Activated T-cell treated with anti-CD3 and anti-CD28 coated beads, Interleukin-2, amount 50 U/mL, for 48 hours (primary cell): Measurements from ENCODE around the gene SLC16A3.

ENCODE experiments used
- DNase-seq, 2 experiments: peaks; one replicate each; pipeline ENCODE4 v3.0.0-alpha.2; 2020

The SLC16A3 gene

DNA sequence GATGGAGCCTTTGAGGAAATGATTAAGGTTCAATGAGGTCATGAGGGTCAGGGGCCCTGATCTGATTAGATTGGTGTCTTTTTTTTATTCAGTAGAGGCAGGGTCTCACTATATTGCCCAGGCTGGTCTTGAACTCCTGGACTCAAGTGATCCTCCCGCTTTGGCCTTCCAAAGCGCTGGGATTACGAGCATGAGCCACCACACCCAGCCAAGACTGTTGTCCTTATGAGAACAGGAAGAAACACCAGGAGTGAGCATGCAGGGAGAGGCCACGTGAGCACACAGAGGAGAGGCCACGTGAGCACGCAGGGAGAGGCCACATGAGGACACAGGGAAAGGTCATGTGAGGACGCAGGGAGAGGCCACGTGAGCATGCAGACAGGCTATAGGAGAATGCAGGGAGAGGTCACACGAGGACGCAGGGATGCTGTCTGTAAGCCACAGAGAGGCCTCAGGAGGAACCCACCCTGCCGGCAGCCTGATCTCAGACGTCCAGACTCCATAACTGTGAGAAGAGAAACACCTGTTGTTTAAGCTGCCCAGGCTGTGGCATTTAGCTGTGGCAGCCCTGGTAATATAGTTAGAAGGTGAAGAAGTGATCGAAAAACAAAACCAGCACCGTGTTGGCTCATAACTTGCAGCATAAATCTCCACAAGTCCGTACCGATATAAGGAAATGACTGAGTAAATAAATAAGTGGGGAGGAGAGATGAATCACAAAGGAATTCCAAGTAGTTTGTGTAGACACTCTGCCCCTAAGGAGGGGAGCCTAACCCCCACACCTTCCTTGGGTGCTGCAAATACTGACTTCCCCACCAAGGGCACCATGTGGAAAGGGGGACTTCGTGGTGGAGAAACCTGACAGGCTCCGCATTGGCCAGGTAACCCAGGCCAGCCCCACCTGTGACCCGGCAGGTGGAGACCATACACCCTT lies 59.3 kb downstream of the SLC16A3 start:
- DNase-seq = no peak
